PC-3 (cell line): ENCODE results near the gene IL1RAP. TPM values are rescaled to one million over a fixed set of nuclear protein-coding genes. Genes with fewer than 3 reads are reported as not detected.

Source experiments
- ATAC-seq: fragments of 200-7000 bp; cut with Tn5 transposase; 2 replicates; pipeline ENCODE4 v1.9.1; 2020; ENCODE audit warnings: mild to moderate bottlenecking, moderate library complexity
- BruUV-seq: library from RNA; stranded (reverse); fragments of 400-500 nt; replicated peaks from 2 replicates; lab custom pipeline; 2021; lab: Mats Ljungman, UMichigan
- CTCF ChIA-PET: fragments of 300-600 bp; sonication (Branson Sonifier 250); formaldehyde crosslinking; loops from one replicate; lab custom pipeline; 2022; ENCODE audit warnings: antibody characterized with exemption; lab: Charles Lee
- POLR2A ChIA-PET: fragments of 300-600 bp; sonication (Branson Sonifier 250); formaldehyde crosslinking; loops from one replicate; lab custom pipeline; 2022; ENCODE audit warnings: antibody characterized with exemption; ENCODE audit not compliant: unreplicated experiment; lab: Charles Lee
- DNase-seq: peaks from one replicate; pipeline ENCODE4 v3.0.0-alpha.2; 2015
- H2AFZ ChIP-seq: fragments of 300-600 bp; sonication (generic); 2 replicates; pipeline ENCODE4 v1.6.0; 2016; ENCODE audit warnings: antibody characterized with exemption, low read length
- H3F3A ChIP-seq: fragments of 300-600 bp; sonication (generic); one replicate; pipeline ENCODE4 v1.6.0; 2017; ENCODE audit warnings: antibody characterized with exemption, low read length, control low read depth, mild to moderate bottlenecking; ENCODE audit not compliant: unreplicated experiment
- H3K27ac ChIP-seq: fragments of 300-600 bp; sonication (generic); 2 replicates; pipeline ENCODE4 v1.5.1; 2016; ENCODE audit warnings: mild to moderate bottlenecking, low read length
- H3K27me3 ChIP-seq: fragments of 300-600 bp; sonication (generic); 2 replicates; pipeline ENCODE4 v1.6.1; 2016; ENCODE audit warnings: low read length, mixed read lengths
- H3K36me3 ChIP-seq: fragments of 300-600 bp; sonication (generic); 2 replicates; pipeline ENCODE4 v1.6.1; 2016; ENCODE audit warnings: low read depth, mixed run types, low read length, mixed read lengths
- H3K4me1 ChIP-seq: fragments of 300-600 bp; sonication (generic); 2 replicates; pipeline ENCODE4 v1.5.1; 2016; ENCODE audit warnings: low read length; ENCODE audit not compliant: insufficient read depth
- H3K4me2 ChIP-seq: fragments of 300-600 bp; sonication (generic); 2 replicates; pipeline ENCODE4 v1.6.0; 2016; ENCODE audit warnings: low read length
- H3K4me3 ChIP-seq: fragments of 300-600 bp; sonication (generic); 2 replicates; pipeline ENCODE4 v1.5.1; 2016; ENCODE audit warnings: mild to moderate bottlenecking, low read length, mixed read lengths
- H3K79me2 ChIP-seq: fragments of 300-600 bp; sonication (generic); 2 replicates; pipeline ENCODE4 v1.6.1; 2017; ENCODE audit warnings: low read length, mixed read lengths
- H3K9ac ChIP-seq: fragments of 300-600 bp; sonication (generic); 2 replicates; pipeline ENCODE4 v1.6.0; 2016; ENCODE audit warnings: mild to moderate bottlenecking, low read length
- H3K9me2 ChIP-seq: fragments of 300-600 bp; sonication (generic); replicated peaks from 2 replicates; pipeline ENCODE4 v1.6.1; 2016; ENCODE audit warnings: mixed run types, low read length, mixed read lengths
- H3K9me3 ChIP-seq: fragments of 300-600 bp; sonication (generic); 2 replicates; pipeline ENCODE4 v1.6.1; 2016; ENCODE audit warnings: low read length, mixed read lengths
- H4K20me1 ChIP-seq: fragments of 300-600 bp; sonication (generic); 2 replicates; pipeline ENCODE4 v1.6.1; 2016; ENCODE audit warnings: low read length, mixed read lengths
- CTCF ChIP-seq: fragments of 300-600 bp; sonication (generic); conservative IDR thresholded peaks from 2 replicates; pipeline ENCODE4 v1.5.1; 2017; ENCODE audit warnings: antibody characterized with exemption, low read depth, mild to moderate bottlenecking, low read length
- EZH2 ChIP-seq: fragments of 300-600 bp; sonication (generic); IDR thresholded peaks from one replicate; pipeline ENCODE4 v1.6.1; 2017; ENCODE audit warnings: antibody characterized with exemption, mild to moderate bottlenecking, low read length; ENCODE audit not compliant: unreplicated experiment
- EZH2phosphoT487 ChIP-seq: fragments of 300-600 bp; sonication (generic); IDR thresholded peaks from 2 replicates; pipeline ENCODE4 v1.6.1; 2018; ENCODE audit warnings: mild to moderate bottlenecking, antibody characterized with exemption, low read length, borderline replicate concordance
- intact Hi-C: fragments of 100-400 bp; cut with micrococcal nuclease; formaldehyde crosslinking; loops from 2 replicates; pipeline ENCODE4 v1.9.0; 2023
- total RNA-seq: library from RNA; depleted of rRNA; stranded (reverse); fragments of >200 nt; gene quantifications from 2 replicates; pipeline ENCODE4 v1.2.3, GENCODE V29; 2014

Gene IL1RAP
- total RNA-seq, 1 experiment from 2014 or later: 5.0 TPM

GRCh38 chr3:190620886-190621608, 107.2 kb downstream of the IL1RAP start:
- ATAC-seq: no peak
- Histone ChIP-seq H3K79me2 (no peaks in the 10 kb centered on the region), H2AFZ (no peak overlapping the region), H3K9ac (no peak overlapping the region), H3K27me3 (no peaks in the 10 kb centered on the region), H4K20me1 (no peaks in the 10 kb centered on the region), H3K36me3 (no peaks in the 10 kb centered on the region), H3K27ac (no peak overlapping the region), H3K9me2 (no peaks in the 10 kb centered on the region), H3K4me2 (no peak overlapping the region), H3F3A (no peaks in the 10 kb centered on the region), H3K9me3 (no peaks in the 10 kb centered on the region), H3K4me3 (no peak overlapping the region), H3K4me1 (no peaks in the 10 kb centered on the region)
- no TSS peak for BruUV-seq
- ChIA-PET POLR2A (no interaction called here), CTCF (no interaction called here)
- TF ChIP-seq CTCF (no peak), EZH2 (no peak), EZH2phosphoT487 (no peak)
- DNase-seq: no peak
- intact Hi-C loops: no loop called here

GRCh38 chr3:190621927-190622326, 108.0 kb downstream of the IL1RAP start:
- DNase-seq: no peak
- Histone ChIP-seq H3K79me2 (no peaks in the 10 kb centered on the region), H3K4me3 (no peak overlapping the region), H3K9me3 (no peaks in the 10 kb centered on the region), H3K4me2 (no peak overlapping the region), H3K27ac (no peak overlapping the region), H3K9me2 (no peaks in the 10 kb centered on the region), H4K20me1 (no peaks in the 10 kb centered on the region), H3K9ac (no peak overlapping the region), H3K4me1 (no peaks in the 10 kb centered on the region), H3F3A (no peaks in the 10 kb centered on the region), H3K27me3 (no peaks in the 10 kb centered on the region), H2AFZ (no peak overlapping the region), H3K36me3 (no peaks in the 10 kb centered on the region)
- intact Hi-C loops: no loop called here
- ATAC-seq: no peak
- BruUV-seq: no TSS peak
- ChIA-PET CTCF (no interaction called here), POLR2A (no interaction called here)
- no peak for TF ChIP-seq CTCF
- TF ChIP-seq EZH2: no peak
- TF ChIP-seq EZH2phosphoT487: no peak

- POLR2A ChIA-PET: no interaction called here
- H3F3A ChIP-seq: no peaks in the 10 kb centered on the region
- no peak overlapping the region for H2AFZ ChIP-seq
- H3K9ac ChIP-seq: no peak overlapping the region
- no peak for TF ChIP-seq EZH2
- no peak for TF ChIP-seq CTCF
- no peak for TF ChIP-seq EZH2phosphoT487
- ATAC-seq (no peak), DNase-seq (no peak)
- CTCF ChIA-PET: no interaction called here
- no peak overlapping the region for H3K27ac ChIP-seq
- intact Hi-C loops: no loop called here
- no peaks in the 10 kb centered on the region for H3K79me2 ChIP-seq
- H3K36me3 ChIP-seq: no peaks in the 10 kb centered on the region
- H3K4me1 ChIP-seq: no peaks in the 10 kb centered on the region
- H3K27me3 ChIP-seq: no peaks in the 10 kb centered on the region
- H3K9me3 ChIP-seq: no peaks in the 10 kb centered on the region
- H3K4me2 ChIP-seq: no peak overlapping the region
- no TSS peak for BruUV-seq
- no peaks in the 10 kb centered on the region for H4K20me1 ChIP-seq
- H3K9me2 ChIP-seq: no peaks in the 10 kb centered on the region
- H3K4me3 ChIP-seq: no peak overlapping the region
Measured at GRCh38 chr3:190624282-190624681, 110.4 kb downstream of the IL1RAP start.
